GM12878 (cell line): ENCODE measurements around the gene NDUFA7. TPM values are rescaled to one million over a fixed set of nuclear protein-coding genes. Genes with fewer than 3 reads are reported as not detected.

Experiments used
- ATAC-seq: fragments of 200-7000 bp; cut with Tn5 transposase; 3 replicates; pipeline ENCODE4 v1.9.1; 2020; ENCODE audit warnings: mild to moderate bottlenecking, moderate library complexity
- BruUV-seq: library from RNA; stranded (reverse); fragments of 400-500 nt; replicated peaks from 2 replicates; lab custom pipeline; 2021; lab: Mats Ljungman, UMichigan
- CTCF ChIA-PET: fragments of 300-600 bp; sonication (Branson Sonifier 250); formaldehyde crosslinking; extraction: SDS; loops from one replicate; lab custom pipeline; 2021; ENCODE audit warnings: inconsistent platforms; lab: Yijun Ruan, JAX
- POLR2A ChIA-PET: fragments of 350-600 bp; formaldehyde crosslinking; extraction: SDS; loops from one replicate; lab custom pipeline; 2021; ENCODE audit warnings: inconsistent platforms; lab: Charles Lee
- RAD21 ChIA-PET: fragments of 300-600 bp; sonication (Branson Sonifier 250); formaldehyde crosslinking; loops from one replicate; lab custom pipeline; 2023; ENCODE audit warnings: antibody characterized with exemption; ENCODE audit not compliant: unreplicated experiment; lab: Charles Lee
- SMC1A ChIA-PET: fragments of 300-600 bp; sonication (Branson Sonifier 250); formaldehyde crosslinking; loops from one replicate; lab custom pipeline; 2023; ENCODE audit not compliant: unreplicated experiment, uncharacterized antibody; lab: Charles Lee
- DNase-seq: peaks from one replicate; pipeline ENCODE4 v3.0.0-alpha.2; 2011; ENCODE audit warnings: low read depth, low spot score
- FAIRE-seq: peaks from 3 replicates; lab custom pipeline; 2011; peaks lifted over from hg19 to GRCh38; lab: Jason Lieb, UNC
- H2AFZ ChIP-seq: 2 replicates; pipeline ENCODE4 v1.6.0; 2011; ENCODE audit warnings: low read depth, low read length, control low read depth; ENCODE audit not compliant: control insufficient read depth
- H3K27ac ChIP-seq: 2 replicates; pipeline ENCODE4 v1.5.1; 2011; ENCODE audit warnings: control low read depth; ENCODE audit not compliant: control insufficient read depth, insufficient read depth
- H3K27me3 ChIP-seq, 2 experiments: replicated peaks in 1 of 2; 2 replicates each; pipeline versions ENCODE4 v1.6.0 to v1.6.1; 2011; ENCODE audit warnings: low read length in 1 of 2; ENCODE audit not compliant: control insufficient read depth in 2 of 2, insufficient read depth in 2 of 2
- H3K36me3 ChIP-seq, 2 experiments: 2 replicates each; pipeline ENCODE4 v1.5.1; 2011; ENCODE audit warnings: low read length in 1 of 2; ENCODE audit not compliant: control insufficient read depth in 2 of 2, insufficient read depth in 2 of 2
- H3K4me1 ChIP-seq: 2 replicates; pipeline ENCODE4 v1.6.1; 2011; ENCODE audit warnings: mild to moderate bottlenecking, low read length, moderate library complexity, mixed read lengths; ENCODE audit not compliant: control insufficient read depth, insufficient read depth
- H3K4me2 ChIP-seq: 2 replicates; pipeline ENCODE4 v1.6.0; 2011; ENCODE audit warnings: control low read depth; ENCODE audit not compliant: control insufficient read depth, insufficient read depth
- H3K4me3 ChIP-seq: fragments of 200-600 bp; sonication (generic); 2 replicates; pipeline ENCODE4 v1.5.1; 2016
- H3K79me2 ChIP-seq: 2 replicates; pipeline ENCODE4 v1.6.0; 2011; ENCODE audit warnings: low read length; ENCODE audit not compliant: control insufficient read depth, insufficient read depth
- H3K9ac ChIP-seq: 2 replicates; pipeline ENCODE4 v1.8.0; 2011; ENCODE audit warnings: low read length, control low read depth, mixed read lengths; ENCODE audit not compliant: control insufficient read depth, insufficient read depth
- H3K9me3 ChIP-seq: replicated peaks from 3 replicates; pipeline ENCODE4 v1.5.1; 2011; ENCODE audit warnings: mild to moderate bottlenecking, low read length; ENCODE audit not compliant: control insufficient read depth, insufficient read depth
- H4K20me1 ChIP-seq: 2 replicates; pipeline ENCODE4 v1.6.0; 2011; ENCODE audit not compliant: control insufficient read depth, insufficient read depth
- CBFB ChIP-seq: IDR thresholded peaks from 2 replicates; pipeline ENCODE4 v1.6.1; 2016; ENCODE audit warnings: antibody characterized with exemption, low read depth
- E4F1 ChIP-seq: fragments of 450-650 bp; IDR thresholded peaks from 2 replicates; pipeline ENCODE4 v1.6.1; 2018; ENCODE audit warnings: borderline replicate concordance, mild to moderate bottlenecking; ENCODE audit not compliant: partially characterized antibody
- FOXM1 ChIP-seq: IDR thresholded peaks from 2 replicates; pipeline ENCODE4 v1.6.1; 2012; ENCODE audit warnings: low read depth, mild to moderate bottlenecking, inconsistent platforms, low read length, moderate library complexity
- IRF5 ChIP-seq: fragments of 450-650 bp; IDR thresholded peaks from 2 replicates; pipeline ENCODE4 v1.6.1; 2017; ENCODE audit warnings: borderline replicate concordance
- JUND ChIP-seq: IDR thresholded peaks from 2 replicates; pipeline ENCODE4 v1.6.1; 2012; ENCODE audit warnings: low read depth, mild to moderate bottlenecking, low read length, improper control_type of control experiment, moderate library complexity
- MTA2 ChIP-seq: fragments of 450-650 bp; IDR thresholded peaks from 2 replicates; pipeline ENCODE4 v1.6.1; 2016; ENCODE audit warnings: low read depth, mild to moderate bottlenecking, moderate library complexity
- RBBP5 ChIP-seq: fragments of 200-600 bp; sonication (generic); conservative IDR thresholded peaks from 2 replicates; pipeline ENCODE4 v1.6.1; 2016
- SMAD5 ChIP-seq: IDR thresholded peaks from 2 replicates; pipeline ENCODE4 v1.6.1; 2016; ENCODE audit warnings: antibody characterized with exemption, low read depth
- SMC3 ChIP-seq: IDR thresholded peaks from 2 replicates; pipeline ENCODE4 v1.6.1; 2011; ENCODE audit warnings: low read length, improper control_type of control experiment, borderline replicate concordance
- SREBF1 ChIP-seq: IDR thresholded peaks from 2 replicates; pipeline ENCODE4 v1.6.1; 2012; ENCODE audit warnings: mild to moderate bottlenecking, low read length
- WGBS: methylation state at CpG from one replicate; pipeline ENCODE4 v1.1.6; 2016; ENCODE audit warnings: low lambda C conversion rate; ENCODE audit not compliant: insufficient replicate concordance, insufficient coverage; ENCODE audit errors: missing lambda C conversion rate; 5-methylcytosine and 5-hydroxymethylcytosine counted together
- in situ Hi-C: fragments of 300-500 bp; cut with MboI; formaldehyde crosslinking; loops from 9 replicates; pipeline ENCODE4 v1.14.3; 2018; ENCODE audit warnings: mixed read lengths
- intact Hi-C: fragments of 100-400 bp; cut with micrococcal nuclease; formaldehyde crosslinking; loops from one replicate; pipeline ENCODE4 v1.14.2; 2022; ENCODE audit not compliant: unreplicated experiment
- polyA plus RNA-seq, 11 experiments: library from polyadenylated mRNA; depleted of rRNA in 4 of 11; unstranded in 6 of 11; stranded (reverse) in 5 of 11; fragments of >200 nt; fragmentation: Nextera tagmentation in 4 of 11; fragmentation: Illumina TruSeq in 1 of 11; extraction: Ambion mirVana in 4 of 11; extraction: Trizol in 1 of 11; gene quantifications; 1 replicate in 1 of 11; 2 replicates in 10 of 11; pipeline versions ENCODE4 v1.2.1 to v1.2.3, GENCODE V29; 2011 to 2016; ENCODE audit warnings: inconsistent platforms in 2 of 11, missing spikeins in 2 of 11, low read depth in 1 of 11
- total RNA-seq, 4 experiments: library from RNA; depleted of rRNA in 3 of 4; stranded (reverse); fragments of >200 nt in 3 of 4; fragmentation: Illumina TruSeq in 1 of 4; extraction: Trizol in 1 of 4; gene quantifications; 2 replicates each; pipeline versions ENCODE4 v1.2.1 to v1.2.3, GENCODE V29; 2013 to 2021

Gene NDUFA7
- total and polyA plus RNA-seq, 10 of the 15 experiments (the other 5 are each of a cell fraction or from before 2014, with no cell fraction given), result 79.0 to 360 (median 174) TPM

GRCh38 chr19:8329996-8330395 is 8.8 kb upstream of the NDUFA7 start:
- WGBS, result 14% methylated on average over 3 of the region's 3 CpGs
- DNase-seq, result no peak
- FAIRE-seq, result no peak
- ATAC-seq, result no peak
- Histone ChIP-seq H3K27me3 (peaks cover 0 to 3% of the 10 kb centered on the region in 2 experiments; a peak in 3 of 4 replicates), H3K36me3 (no peaks in the 10 kb centered on the region), H3K79me2 (no peaks in the 10 kb centered on the region), H2AFZ (no peak overlapping the region), H3K27ac (no peak overlapping the region), H3K4me1 (no peaks in the 10 kb centered on the region), H3K4me2 (no peak overlapping the region), H3K9me3 (no peaks in the 10 kb centered on the region), H4K20me1 (no peaks in the 10 kb centered on the region), H3K9ac (no peak overlapping the region), H3K4me3 (no peak overlapping the region)
- TF ChIP-seq IRF5, result no peak
- in situ Hi-C loops (no loop called here), intact Hi-C loops (no loop called here)
- ChIA-PET POLR2A (no interaction called here), SMC1A (no interaction called here), RAD21 (no interaction called here), CTCF (interaction anchor here (0.6 kb wide), 1 partner anchor 248 kb away, joined by 3 read pairs; no protein-coding TSS in a partner anchor)
- no TSS peak for BruUV-seq

- in situ Hi-C loops, result no loop called here
- Histone ChIP-seq H3K9me3 (no peaks in the 10 kb centered on the region), H3K4me1 (peaks cover 21% of the 10 kb centered on the region), H3K4me2 (no peak overlapping the region), H3K4me3 (no peak overlapping the region), H3K27ac (no peak overlapping the region), H3K79me2 (peaks cover 27% of the 10 kb centered on the region), H4K20me1 (no peaks in the 10 kb centered on the region), H2AFZ (no peak overlapping the region), H3K9ac (no peak overlapping the region), H3K36me3 (peaks cover 5 to 10% of the 10 kb centered on the region in 2 experiments), H3K27me3 (no peaks in the 10 kb centered on the region)
- POLR2A ChIA-PET, result interaction anchor here (0.6 kb wide), 2 partner anchors 107 to 927 kb away, joined by 4 to 7 read pairs; no protein-coding TSS in a partner anchor
- no peak for ATAC-seq
- no peak for DNase-seq
- RAD21 ChIA-PET, result interaction anchor here (0.7 kb wide), 1 partner anchor 65 kb away, joined by 3 read pairs; no protein-coding TSS in a partner anchor
- FAIRE-seq, result no peak
- SMC1A ChIA-PET, result interaction anchor here (0.6 kb wide), 1 partner anchor 56 kb away, joined by 3 read pairs; no protein-coding TSS in a partner anchor
- 39% methylated on average over 3 of the region's 3 CpGs for WGBS
- intact Hi-C loops, result no loop called here
- CTCF ChIA-PET, result interaction anchor here (0.6 to 1.6 kb wide), 3 partner anchors 32 to 491 kb away, joined by 3 to 5 read pairs (median 4); partner anchors contain the start of gene MYO1F
- BruUV-seq, result no TSS peak
- TF ChIP-seq E4F1 (no peak), FOXM1 (no peak), MTA2 (no peak), SMAD5 (no peak), JUND (no peak), SMC3 (no peak), SREBF1 (no peak), RBBP5 (no peak), CBFB (no peak)
These were observed 4.3 kb upstream of the NDUFA7 start for GRCh38 chr19:8325454-8325853.
